Type B pancreatic cell (in vitro differentiated cells): ENCODE results near the gene MAPK8. TPM values are rescaled to one million over a fixed set of nuclear protein-coding genes. Genes with fewer than 3 reads are reported as not detected.
"Not testable (repeated sequence)": the region's sequence is repeated elsewhere in the genome, so short reads cannot be mapped to it uniquely, and the experiment has no call there.

ENCODE experiments used
- DNase-seq: peaks from one replicate; pipeline ENCODE4 v3.0.0; 2021; ENCODE audit warnings: mixed read lengths; ENCODE audit not compliant: unreplicated experiment; ENCODE audit errors: extremely low spot score
- H3K27ac Mint-ChIP-seq: 2 replicates; pipeline ENCODE4 v1.8.0; 2021; ENCODE audit warnings: mild to moderate bottlenecking, mixed read lengths
- H3K27me3 Mint-ChIP-seq: 2 replicates; pipeline ENCODE4 v1.8.0; 2021; ENCODE audit warnings: mixed read lengths
- H3K36me3 Mint-ChIP-seq: 2 replicates; pipeline ENCODE4 v1.8.0; 2021; ENCODE audit warnings: mixed read lengths
- H3K4me1 Mint-ChIP-seq: one replicate; pipeline ENCODE4 v1.8.0; 2021; ENCODE audit warnings: mixed read lengths; ENCODE audit not compliant: unreplicated experiment
- H3K4me3 Mint-ChIP-seq: 2 replicates; pipeline ENCODE4 v1.8.0; 2021; ENCODE audit warnings: mild to moderate bottlenecking, mixed read lengths
- H3K9me3 Mint-ChIP-seq: 2 replicates; pipeline ENCODE4 v1.8.0; 2021; ENCODE audit warnings: mixed read lengths
- CTCF ChIP-seq: fragments of 200-600 bp; sonication (generic); conservative IDR thresholded peaks from 2 replicates; pipeline ENCODE4 v1.5.0; 2021; ENCODE audit warnings: antibody characterized with exemption, mild to moderate bottlenecking
- total RNA-seq: library from RNA; stranded (reverse); gene quantifications from 2 replicates; pipeline ENCODE4 v1.2.1, GENCODE V29; 2021; ENCODE audit warnings: low replicate concordance

The MAPK8 gene
- total RNA-seq, 1 donor from 2014 or later = 48.4 TPM

- Mint-ChIP-seq H3K27ac (no peak overlapping the region), H3K36me3 (peaks cover 42% of the 10 kb centered on the region), H3K4me3 (no peak overlapping the region), H3K4me1 (no peaks in the 10 kb centered on the region), H3K27me3 (no peaks in the 10 kb centered on the region), H3K9me3 (peaks cover 6% of the 10 kb centered on the region)
- TF ChIP-seq CTCF = no peak
- no peak for DNase-seq
These were observed 30.6 kb downstream of the MAPK8 start for GRCh38 chr10:48336978-48337599.

GRCh38 chr10:48340734-48341133, 34.3 kb downstream of the MAPK8 start:
- no peak for TF ChIP-seq CTCF
- peaks cover 8% of the 10 kb centered on the region for H3K4me1 Mint-ChIP-seq
- H3K27ac Mint-ChIP-seq = no peak overlapping the region
- H3K4me3 Mint-ChIP-seq = no peak overlapping the region
- no peaks in the 10 kb centered on the region for H3K27me3 Mint-ChIP-seq
- H3K36me3 Mint-ChIP-seq = peaks cover 28% of the 10 kb centered on the region
- peaks cover 6% of the 10 kb centered on the region for H3K9me3 Mint-ChIP-seq
- no peak for DNase-seq

- H3K9me3 Mint-ChIP-seq = peaks cover 9% of the 10 kb centered on the region
- no peak for TF ChIP-seq CTCF
- H3K4me1 Mint-ChIP-seq = peaks cover 8% of the 10 kb centered on the region
- peaks cover 33% of the 10 kb centered on the region for H3K36me3 Mint-ChIP-seq
- H3K27ac Mint-ChIP-seq = no peak overlapping the region
- no peaks in the 10 kb centered on the region for H3K27me3 Mint-ChIP-seq
- H3K4me3 Mint-ChIP-seq = no peak overlapping the region
- no peak for DNase-seq
These were observed 36.6 kb downstream of the MAPK8 start for GRCh38 chr10:48343106-48343505.

- peaks cover 8% of the 10 kb centered on the region for H3K4me1 Mint-ChIP-seq
- H3K4me3 Mint-ChIP-seq = no peak overlapping the region
- no peak for DNase-seq
- H3K27me3 Mint-ChIP-seq = no peaks in the 10 kb centered on the region
- no peak for TF ChIP-seq CTCF
- no peak overlapping the region for H3K27ac Mint-ChIP-seq
- peaks cover 33% of the 10 kb centered on the region for H3K36me3 Mint-ChIP-seq
- peaks cover 13% of the 10 kb centered on the region for H3K9me3 Mint-ChIP-seq
These were observed 37.6 kb downstream of the MAPK8 start for GRCh38 chr10:48343921-48344598.

GRCh38 chr10:48346248-48346647, 39.8 kb downstream of the MAPK8 start:
- peak; percentile 42 for TF ChIP-seq CTCF
- DNase-seq, H3K4me3 Mint-ChIP-seq, H3K4me1 Mint-ChIP-seq, H3K27me3 Mint-ChIP-seq, H3K27ac Mint-ChIP-seq: not testable (repeated sequence)
- peaks cover 44% of the 10 kb centered on the region for H3K36me3 Mint-ChIP-seq
- H3K9me3 Mint-ChIP-seq = peaks cover 17% of the 10 kb centered on the region

GRCh38 chr10:48347539-48347938, 41.1 kb downstream of the MAPK8 start:
- not testable (repeated sequence) for DNase-seq, H3K4me1 Mint-ChIP-seq, H3K4me3 Mint-ChIP-seq, H3K27ac Mint-ChIP-seq, H3K27me3 Mint-ChIP-seq
- peaks cover 36% of the 10 kb centered on the region for H3K36me3 Mint-ChIP-seq
- peaks cover 17% of the 10 kb centered on the region for H3K9me3 Mint-ChIP-seq

GRCh38 chr10:48347943-48348342, 41.5 kb downstream of the MAPK8 start:
- H3K36me3 Mint-ChIP-seq = peaks cover 33% of the 10 kb centered on the region
- not testable (repeated sequence) for H3K27ac Mint-ChIP-seq, DNase-seq, H3K4me1 Mint-ChIP-seq, H3K4me3 Mint-ChIP-seq, H3K27me3 Mint-ChIP-seq
- peaks cover 17% of the 10 kb centered on the region for H3K9me3 Mint-ChIP-seq
